ENCODE results near the gene ACSM6. TPM values are rescaled to one million over a fixed set of nuclear protein-coding genes. Genes with fewer than 3 reads are reported as not detected.
A peak's percentile ranks its signal among the peaks of the same experiment; 100 is the strongest.

Gene ACSM6
- total RNA-seq, 1 donor from 2014 or later, result not detected

- intact Hi-C loops (cut with DNase I), result loop anchor here (10.0 kb wide), 2 partner anchors 114 to 364 kb away; no protein-coding TSS in a partner anchor
- no peaks in the 10 kb centered on the region for H3K9me3 ChIP-seq
- H3K27me3 ChIP-seq, result no peaks in the 10 kb centered on the region
- no peak overlapping the region for H3K4me3 ChIP-seq
- no peak overlapping the region for H3K27ac ChIP-seq
- H3K4me1 ChIP-seq, result peaks cover 8% of the 10 kb centered on the region
- peaks cover 0 to 27% of the 10 kb centered on the region in 2 donors for H3K36me3 ChIP-seq
- TF ChIP-seq POLR2AphosphoS5 (IDR thresholded peaks at IDR 0.05; ENCODE audit: insufficient read depth in 1 of 2, low read depth in 1 of 2) (no peak), POLR2A (IDR thresholded peaks at IDR 0.05) (no peak)
- TF ChIP-seq, protein P1, sequence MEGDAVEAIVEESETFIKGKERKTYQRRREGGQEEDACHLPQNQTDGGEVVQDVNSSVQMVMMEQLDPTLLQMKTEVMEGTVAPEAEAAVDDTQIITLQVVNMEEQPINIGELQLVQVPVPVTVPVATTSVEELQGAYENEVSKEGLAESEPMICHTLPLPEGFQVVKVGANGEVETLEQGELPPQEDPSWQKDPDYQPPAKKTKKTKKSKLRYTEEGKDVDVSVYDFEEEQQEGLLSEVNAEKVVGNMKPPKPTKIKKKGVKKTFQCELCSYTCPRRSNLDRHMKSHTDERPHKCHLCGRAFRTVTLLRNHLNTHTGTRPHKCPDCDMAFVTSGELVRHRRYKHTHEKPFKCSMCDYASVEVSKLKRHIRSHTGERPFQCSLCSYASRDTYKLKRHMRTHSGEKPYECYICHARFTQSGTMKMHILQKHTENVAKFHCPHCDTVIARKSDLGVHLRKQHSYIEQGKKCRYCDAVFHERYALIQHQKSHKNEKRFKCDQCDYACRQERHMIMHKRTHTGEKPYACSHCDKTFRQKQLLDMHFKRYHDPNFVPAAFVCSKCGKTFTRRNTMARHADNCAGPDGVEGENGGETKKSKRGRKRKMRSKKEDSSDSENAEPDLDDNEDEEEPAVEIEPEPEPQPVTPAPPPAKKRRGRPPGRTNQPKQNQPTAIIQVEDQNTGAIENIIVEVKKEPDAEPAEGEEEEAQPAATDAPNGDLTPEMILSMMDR (IDR thresholded peaks at IDR 0.05), result no peak
- DNase-seq (ENCODE audit: extremely low spot score in 2 of 2), result no peak
Measured at GRCh38 chr10:95240811-95241210, 46.8 kb downstream of the ACSM6 start.

DNA sequence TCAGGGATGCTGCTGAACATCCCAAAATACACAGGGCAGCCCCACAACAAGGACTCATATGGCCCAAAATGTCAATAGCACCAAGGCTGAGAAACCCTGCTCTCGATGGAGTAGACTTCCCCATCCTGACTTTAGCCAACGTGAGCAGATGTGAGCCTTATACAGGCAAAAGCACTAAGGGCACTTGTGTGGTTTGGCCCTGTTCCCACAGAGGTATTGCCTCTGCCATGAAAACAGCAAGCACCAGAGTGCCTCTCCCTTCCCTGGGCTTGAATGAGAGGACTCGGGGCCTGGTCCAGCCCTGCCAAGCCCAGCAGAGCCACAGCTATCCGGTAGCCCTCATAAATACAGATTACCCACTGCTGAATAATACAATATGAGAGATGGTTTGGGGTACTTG is 47.5 kb downstream of the ACSM6 start:
- TF ChIP-seq POLR2A (IDR thresholded peaks at IDR 0.05) (no peak), POLR2AphosphoS5 (IDR thresholded peaks at IDR 0.05; ENCODE audit: insufficient read depth in 1 of 2, low read depth in 1 of 2) (no peak)
- TF ChIP-seq, protein P1 (IDR thresholded peaks at IDR 0.05), result no peak
- H3K36me3 ChIP-seq, result peaks cover 0 to 33% of the 10 kb centered on the region in 2 donors
- H3K9me3 ChIP-seq, result no peaks in the 10 kb centered on the region
- H3K4me1 ChIP-seq, result peaks cover 5% of the 10 kb centered on the region
- intact Hi-C loops (cut with DNase I), result loop anchor here (10.0 kb wide), 2 partner anchors 113 to 363 kb away; no protein-coding TSS in a partner anchor
- no peak overlapping the region for H3K27ac ChIP-seq
- no peaks in the 10 kb centered on the region for H3K27me3 ChIP-seq
- no peak for DNase-seq (ENCODE audit: extremely low spot score in 2 of 2)
- H3K4me3 ChIP-seq, result no peak overlapping the region

DNA sequence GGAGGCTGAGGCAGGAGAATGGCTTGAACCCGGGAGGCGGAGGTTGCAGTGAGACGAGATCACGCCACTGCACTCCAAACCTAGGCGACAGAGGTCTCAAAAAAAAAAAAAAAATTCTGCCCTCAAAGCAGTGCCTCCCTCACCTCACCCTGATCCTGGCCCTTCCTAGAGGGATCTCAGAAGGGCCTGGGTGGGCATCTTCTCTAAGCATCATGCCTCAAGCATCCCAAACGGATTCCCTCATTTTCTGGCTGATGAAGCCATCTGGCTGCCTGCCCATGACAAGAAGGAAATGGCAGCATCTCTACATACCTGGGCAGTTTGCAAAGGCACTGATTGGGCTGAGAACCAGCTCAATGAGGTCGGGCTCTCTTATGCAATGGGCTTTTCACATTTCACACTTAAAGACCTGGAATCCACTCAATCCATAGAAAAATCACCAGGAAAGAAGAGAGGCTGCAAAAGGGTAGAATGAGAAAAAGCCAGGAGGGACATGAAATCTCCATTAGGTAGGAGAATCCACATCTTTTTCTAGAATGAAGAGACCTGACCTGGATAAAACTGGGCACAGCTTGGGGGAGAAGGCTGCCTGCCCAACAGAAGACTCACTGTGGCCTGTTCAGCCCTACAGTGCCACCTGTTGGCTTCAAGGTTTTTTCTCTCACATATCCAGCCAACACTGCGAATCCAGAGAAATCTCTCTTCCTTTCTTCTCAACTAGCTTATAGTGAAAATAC is 48.7 kb downstream of the ACSM6 start:
- H3K27me3 ChIP-seq, result no peaks in the 10 kb centered on the region
- H3K4me1 ChIP-seq, result peaks cover 13% of the 10 kb centered on the region
- no peak overlapping the region for H3K27ac ChIP-seq
- intact Hi-C loops (cut with DNase I), result loop anchor here (10.0 kb wide), 2 partner anchors 112 to 362 kb away; no protein-coding TSS in a partner anchor
- H3K36me3 ChIP-seq, result peaks cover 0 to 30% of the 10 kb centered on the region in 2 donors
- no peak overlapping the region for H3K4me3 ChIP-seq
- no peaks in the 10 kb centered on the region for H3K9me3 ChIP-seq
- TF ChIP-seq, protein P1 (IDR thresholded peaks at IDR 0.05), result peak in 1 of 3 experiments; percentile 13
- no peak for TF ChIP-seq POLR2A (IDR thresholded peaks at IDR 0.05)
- no peak for DNase-seq (ENCODE audit: extremely low spot score in 2 of 2)

GRCh38 chr10:95243318-95243617 is 49.2 kb downstream of the ACSM6 start:
- TF ChIP-seq POLR2A (IDR thresholded peaks at IDR 0.05), result no peak
- no peak for TF ChIP-seq POLR2AphosphoS5 (IDR thresholded peaks at IDR 0.05; ENCODE audit: insufficient read depth in 1 of 2, low read depth in 1 of 2)
- TF ChIP-seq, protein P1 (IDR thresholded peaks at IDR 0.05), result no peak
- DNase-seq (ENCODE audit: extremely low spot score in 2 of 2), result no peak
- Histone ChIP-seq H3K27ac (no peak overlapping the region), H3K4me3 (no peak overlapping the region), H3K9me3 (no peaks in the 10 kb centered on the region), H3K4me1 (peaks cover 18% of the 10 kb centered on the region), H3K36me3 (peaks cover 0 to 25% of the 10 kb centered on the region in 2 donors), H3K27me3 (no peaks in the 10 kb centered on the region)
- intact Hi-C loops (cut with DNase I), result loop anchor here (10.0 kb wide), 2 partner anchors 112 to 362 kb away; no protein-coding TSS in a partner anchor

GRCh38 chr10:95244152-95244551 is 50.1 kb downstream of the ACSM6 start:
- H3K4me1 ChIP-seq, result peaks cover 22% of the 10 kb centered on the region
- no peak overlapping the region for H3K4me3 ChIP-seq
- no peaks in the 10 kb centered on the region for H3K9me3 ChIP-seq
- peaks cover 0 to 21% of the 10 kb centered on the region in 2 donors for H3K36me3 ChIP-seq
- TF ChIP-seq POLR2AphosphoS5 (IDR thresholded peaks at IDR 0.05; ENCODE audit: insufficient read depth in 1 of 2, low read depth in 1 of 2) (no peak), POLR2A (IDR thresholded peaks at IDR 0.05) (no peak)
- TF ChIP-seq, protein P1 (IDR thresholded peaks at IDR 0.05), result no peak
- intact Hi-C loops (cut with DNase I), result loop anchor here (10.0 kb wide), 2 partner anchors 111 to 361 kb away; no protein-coding TSS in a partner anchor
- no peaks in the 10 kb centered on the region for H3K27me3 ChIP-seq
- no peak for DNase-seq (ENCODE audit: extremely low spot score in 2 of 2)
- no peak overlapping the region for H3K27ac ChIP-seq
